OCI-LY7 (cell line): ENCODE results near the gene TRPM2. TPM values are rescaled to one million over a fixed set of nuclear protein-coding genes. Genes with fewer than 3 reads are reported as not detected.

ENCODE experiments used
- BruUV-seq: library from RNA; stranded (reverse); fragments of 400-500 nt; replicated peaks from 2 replicates; lab custom pipeline; 2021; lab: Mats Ljungman, UMichigan
- CTCF ChIA-PET: fragments of 300-600 bp; sonication (Branson Sonifier 250); formaldehyde crosslinking; loops from one replicate; lab custom pipeline; 2022; ENCODE audit warnings: antibody characterized with exemption; ENCODE audit not compliant: unreplicated experiment; lab: Charles Lee
- POLR2A ChIA-PET: fragments of 300-600 bp; sonication (Branson Sonifier 250); formaldehyde crosslinking; loops from one replicate; lab custom pipeline; 2022; ENCODE audit warnings: antibody characterized with exemption; lab: Charles Lee
- DNase-seq: peaks from one replicate; pipeline ENCODE4 v3.0.0-alpha.2; 2015; ENCODE audit warnings: low spot score
- H2AFZ ChIP-seq: fragments of 200-600 bp; sonication (generic), shearing (Covaris generic); 2 replicates; pipeline ENCODE4 v1.6.1; 2014; ENCODE audit warnings: mild to moderate bottlenecking, antibody characterized with exemption, low read length, moderate library complexity
- H3K27ac ChIP-seq: fragments of 200-600 bp; sonication (generic); 2 replicates; pipeline ENCODE4 v1.5.1; 2014; ENCODE audit warnings: mixed run types, low read depth, mild to moderate bottlenecking, moderate library complexity, low read length, inconsistent platforms; ENCODE audit not compliant: poor library complexity, severe bottlenecking
- H3K36me3 ChIP-seq: fragments of 200-600 bp; sonication (generic); 2 replicates; pipeline ENCODE4 v1.6.1; 2014; ENCODE audit warnings: mild to moderate bottlenecking, antibody characterized with exemption, low read length, moderate library complexity, mixed read lengths; ENCODE audit not compliant: insufficient read depth
- H3K4me1 ChIP-seq: fragments of 200-600 bp; sonication (generic); 2 replicates; pipeline ENCODE4 v1.5.1; 2014; ENCODE audit warnings: mild to moderate bottlenecking, low read length; ENCODE audit not compliant: insufficient read depth, poor library complexity, severe bottlenecking
- H3K4me2 ChIP-seq: fragments of 200-600 bp; sonication (generic); 2 replicates; pipeline ENCODE4 v1.6.1; 2014; ENCODE audit warnings: mild to moderate bottlenecking, low read length
- H3K4me3 ChIP-seq: fragments of 200-600 bp; sonication (generic); 2 replicates; pipeline ENCODE4 v1.5.1; 2014; ENCODE audit warnings: mild to moderate bottlenecking, low read depth, low read length; ENCODE audit not compliant: poor library complexity, severe bottlenecking
- H3K79me2 ChIP-seq: fragments of 200-600 bp; sonication (generic); 2 replicates; pipeline ENCODE4 v1.6.1; 2016; ENCODE audit warnings: low read depth, mild to moderate bottlenecking, low read length, moderate library complexity, mixed read lengths; ENCODE audit not compliant: insufficient read depth
- H3K9me2 ChIP-seq: fragments of 200-600 bp; sonication (generic); 2 replicates; pipeline ENCODE4 v1.6.1; 2016; ENCODE audit warnings: mild to moderate bottlenecking, low read length, mixed read lengths; ENCODE audit not compliant: insufficient read depth
- H3K9me3 ChIP-seq: fragments of 200-600 bp; sonication (generic); 2 replicates; pipeline ENCODE4 v1.6.1; 2014; ENCODE audit warnings: mild to moderate bottlenecking, mixed run types, low read length, mixed read lengths
- H4K20me1 ChIP-seq: fragments of 200-600 bp; sonication (generic); 2 replicates; pipeline ENCODE4 v1.6.1; 2014; ENCODE audit warnings: mild to moderate bottlenecking, antibody characterized with exemption, low read length, moderate library complexity, mixed read lengths; ENCODE audit not compliant: insufficient read depth
- EZH2phosphoT487 ChIP-seq: fragments of 200-600 bp; sonication (generic); IDR thresholded peaks from 2 replicates; pipeline ENCODE4 v1.6.1; 2018; ENCODE audit warnings: low read depth, borderline replicate concordance, mild to moderate bottlenecking, mixed run types, antibody characterized with exemption, low read length, moderate library complexity, mixed read lengths
- intact Hi-C: fragments of 100-400 bp; cut with micrococcal nuclease; formaldehyde crosslinking; loops from one replicate; pipeline ENCODE4 v1.10.0; 2022; ENCODE audit not compliant: unreplicated experiment
- total RNA-seq, 2 experiments: library from RNA; depleted of rRNA in 1 of 2; stranded (reverse); fragments of >200 nt in 1 of 2; shearing (Covaris generic) in 1 of 2; gene quantifications; 2 replicates each; pipeline ENCODE4 v1.2.3, GENCODE V29; 2014 to 2022
- TF ChIP-seq, protein P1 (sequence below): fragments of 200-600 bp; sonication (generic); conservative IDR thresholded peaks from 2 replicates; pipeline ENCODE4 v1.5.1; 2014; ENCODE audit warnings: mild to moderate bottlenecking, antibody characterized with exemption, low read length, moderate library complexity, mixed read lengths

The TRPM2 gene
- total RNA-seq, 2 experiments from 2014 or later: 1.8 to 7.1 TPM

DNA sequence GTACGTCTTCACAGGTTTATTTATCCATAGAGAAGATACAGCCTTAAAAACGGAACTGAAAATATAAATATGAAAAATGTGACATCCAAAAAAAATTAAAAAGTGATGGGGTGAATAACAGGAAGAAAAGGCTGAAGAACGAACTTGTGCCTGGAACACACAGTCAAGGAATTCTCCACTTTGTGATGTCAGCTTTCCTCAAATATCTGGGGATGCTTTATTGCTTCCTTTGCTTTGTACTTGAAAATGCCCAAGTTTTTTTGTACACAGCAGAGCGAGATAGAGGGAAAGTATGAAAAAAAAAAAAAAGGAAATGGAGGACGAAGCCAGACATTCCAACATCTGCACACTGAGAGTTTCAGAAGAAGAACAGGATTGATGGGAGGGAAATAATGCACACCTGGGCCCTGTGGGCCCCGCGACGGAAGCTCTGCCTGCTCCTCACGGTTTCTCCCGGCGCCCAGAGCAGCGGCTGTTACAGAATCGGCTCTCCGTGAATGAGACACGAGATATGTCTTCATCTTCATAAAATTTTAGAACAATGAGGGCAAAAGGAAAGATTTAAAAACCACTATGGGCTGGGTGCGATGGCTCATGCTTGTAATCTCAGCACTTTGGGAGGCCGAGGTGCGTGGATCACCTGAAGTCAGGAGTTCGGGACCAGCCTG is 91.9 kb downstream of the TRPM2 start:
- Histone ChIP-seq H3K36me3 (no peaks in the 10 kb centered on the region), H3K9me3 (no peaks in the 10 kb centered on the region), H3K9me2 (no peaks in the 10 kb centered on the region), H3K79me2 (no peaks in the 10 kb centered on the region), H3K4me3 (no peak overlapping the region), H3K4me1 (no peaks in the 10 kb centered on the region), H3K27ac (no peak overlapping the region), H4K20me1 (no peaks in the 10 kb centered on the region), H2AFZ (no peak overlapping the region), H3K4me2 (no peak overlapping the region)
- ChIA-PET POLR2A (no interaction called here), CTCF (no interaction called here)
- DNase-seq: no peak
- no TSS peak for BruUV-seq
- intact Hi-C loops: no loop called here
- TF ChIP-seq, protein P1, sequence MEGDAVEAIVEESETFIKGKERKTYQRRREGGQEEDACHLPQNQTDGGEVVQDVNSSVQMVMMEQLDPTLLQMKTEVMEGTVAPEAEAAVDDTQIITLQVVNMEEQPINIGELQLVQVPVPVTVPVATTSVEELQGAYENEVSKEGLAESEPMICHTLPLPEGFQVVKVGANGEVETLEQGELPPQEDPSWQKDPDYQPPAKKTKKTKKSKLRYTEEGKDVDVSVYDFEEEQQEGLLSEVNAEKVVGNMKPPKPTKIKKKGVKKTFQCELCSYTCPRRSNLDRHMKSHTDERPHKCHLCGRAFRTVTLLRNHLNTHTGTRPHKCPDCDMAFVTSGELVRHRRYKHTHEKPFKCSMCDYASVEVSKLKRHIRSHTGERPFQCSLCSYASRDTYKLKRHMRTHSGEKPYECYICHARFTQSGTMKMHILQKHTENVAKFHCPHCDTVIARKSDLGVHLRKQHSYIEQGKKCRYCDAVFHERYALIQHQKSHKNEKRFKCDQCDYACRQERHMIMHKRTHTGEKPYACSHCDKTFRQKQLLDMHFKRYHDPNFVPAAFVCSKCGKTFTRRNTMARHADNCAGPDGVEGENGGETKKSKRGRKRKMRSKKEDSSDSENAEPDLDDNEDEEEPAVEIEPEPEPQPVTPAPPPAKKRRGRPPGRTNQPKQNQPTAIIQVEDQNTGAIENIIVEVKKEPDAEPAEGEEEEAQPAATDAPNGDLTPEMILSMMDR: no peak
- TF ChIP-seq EZH2phosphoT487: no peak

DNA sequence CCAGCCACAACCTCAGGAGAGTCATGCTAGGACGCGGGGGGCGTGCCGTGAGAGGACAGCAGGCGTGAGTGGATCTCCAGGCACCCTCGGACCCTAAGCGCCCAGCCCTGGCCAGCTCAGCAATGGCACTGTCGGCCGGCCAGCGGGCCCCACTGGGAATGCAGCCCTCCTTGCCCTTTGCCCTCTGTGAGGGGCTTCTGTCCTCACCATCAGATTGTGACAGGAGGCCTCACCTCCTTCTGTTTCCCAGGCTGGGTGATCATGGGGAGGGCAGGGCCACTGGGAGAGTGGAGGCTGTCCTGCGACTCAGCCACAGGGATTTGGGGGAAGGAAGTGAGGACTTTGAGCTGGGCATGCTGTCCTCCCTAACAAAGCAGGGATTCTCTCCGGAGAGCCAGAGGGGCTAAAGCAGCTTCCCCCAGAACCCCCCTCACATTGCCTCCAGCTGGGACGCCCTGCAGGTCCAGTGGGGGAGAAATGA is 95.3 kb downstream of the TRPM2 start:
- ChIA-PET POLR2A (no interaction called here), CTCF (no interaction called here)
- Histone ChIP-seq H3K4me3 (no peak overlapping the region), H3K36me3 (no peaks in the 10 kb centered on the region), H3K4me2 (no peak overlapping the region), H3K79me2 (no peaks in the 10 kb centered on the region), H3K4me1 (no peaks in the 10 kb centered on the region), H3K9me2 (no peaks in the 10 kb centered on the region), H4K20me1 (no peaks in the 10 kb centered on the region), H3K9me3 (no peaks in the 10 kb centered on the region), H2AFZ (no peak overlapping the region), H3K27ac (no peak overlapping the region)
- no TSS peak for BruUV-seq
- DNase-seq: no peak
- TF ChIP-seq EZH2phosphoT487: no peak
- intact Hi-C loops: no loop called here

DNA sequence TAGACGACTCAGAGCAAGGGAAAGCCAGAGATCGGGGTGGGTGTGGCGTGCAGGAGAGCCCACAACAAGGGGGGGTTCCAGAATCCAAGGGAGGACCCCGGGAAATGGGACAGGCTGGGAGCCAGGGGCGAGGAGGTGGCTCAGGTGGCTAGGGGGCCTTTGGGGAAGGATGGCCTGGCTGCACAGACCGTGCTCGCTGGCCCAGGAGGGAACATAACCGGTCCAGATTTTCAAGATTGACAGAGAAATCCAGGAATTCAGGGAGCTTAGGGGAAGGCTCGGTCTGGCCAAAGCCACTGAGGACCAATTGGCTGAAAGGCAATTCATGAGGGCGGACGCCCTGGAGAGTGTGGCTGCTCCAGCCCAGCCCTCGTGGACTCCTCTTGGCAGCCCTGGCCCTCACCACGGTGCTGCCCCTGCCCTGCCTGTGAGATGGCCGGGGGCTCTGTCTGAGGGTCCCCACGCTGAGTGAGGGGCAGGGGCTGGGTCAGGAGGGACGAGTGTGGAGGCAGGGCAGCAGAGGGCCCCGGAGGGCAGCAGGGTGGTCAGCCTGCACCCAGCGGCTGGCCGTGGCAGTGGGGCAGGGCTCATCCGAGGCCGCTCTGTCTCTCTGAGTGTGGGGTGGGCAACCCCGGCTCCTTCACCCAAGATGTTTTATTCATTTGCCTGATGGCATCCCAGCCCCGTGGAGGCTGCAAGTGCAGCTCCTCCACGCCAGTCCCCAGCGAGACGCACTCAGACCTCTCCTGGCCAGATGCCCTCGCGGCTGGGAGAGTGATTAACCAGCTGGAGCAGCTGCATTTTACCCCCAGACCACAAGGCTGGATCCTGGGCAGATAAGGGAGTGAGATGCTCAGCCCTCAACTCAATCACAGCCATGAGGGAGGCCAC is 96.3 kb downstream of the TRPM2 start:
- Histone ChIP-seq H4K20me1 (no peaks in the 10 kb centered on the region), H3K9me2 (no peaks in the 10 kb centered on the region), H3K79me2 (no peaks in the 10 kb centered on the region), H3K4me1 (no peaks in the 10 kb centered on the region), H3K4me2 (no peak overlapping the region), H3K36me3 (no peaks in the 10 kb centered on the region), H3K9me3 (no peaks in the 10 kb centered on the region), H2AFZ (no peak overlapping the region), H3K27ac (no peak overlapping the region), H3K4me3 (no peak overlapping the region)
- POLR2A ChIA-PET: no interaction called here
- TF ChIP-seq, protein P1: no peak
- no peak for TF ChIP-seq EZH2phosphoT487
- DNase-seq: no peak
- BruUV-seq: no TSS peak
- intact Hi-C loops: no loop called here
- CTCF ChIA-PET: no interaction called here
